Measurements from ENCODE around the gene LINGO4.
A peak's percentile ranks its signal among the peaks of the same experiment; 100 is the strongest.

- TF ChIP-seq CTCF (conservative IDR thresholded peaks at IDR 0.05; ENCODE audit: low read depth, low read length), result no peak
- TF ChIP-seq EZH2 (IDR thresholded peaks at IDR 0.05; ENCODE audit: borderline replicate concordance, low read depth, low read length, poor library complexity, severe bottlenecking), result peak; percentile 90
Measured at GRCh38 chr1:151838222-151839081, 33.2 kb upstream of the LINGO4 start.
